Measurements from ENCODE around the gene HACL1. TPM values are rescaled to one million over a fixed set of nuclear protein-coding genes. Genes with fewer than 3 reads are reported as not detected.

Gene HACL1
- 14.4 TPM for total RNA-seq
- long read RNA-seq, transcript HACL1-201 (17 exons, 2,266 nt): major isoform, 39 of 50 reads
- long read RNA-seq, partial matches to known transcripts: 1 of 50 reads
- long read RNA-seq, other reads (novel, unspliced or antisense): 7 of 50 reads

- DNase-seq: peak; percentile 98
- peak; percentile 97 for ATAC-seq (ENCODE audit: poor library complexity)
- intact Hi-C loops (cut with DNase I): no loop called here
Measured at GRCh38 chr3:15601399-15602145, at the start of gene HACL1, which contains the start of gene BTD. TSS of gene HACL1 (minus strand) at chr3:15601569. CDS start at chr3:15601463, 106 bp downstream. TSS of gene BTD (plus strand) at chr3:15601745. CDS start at chr3:15635440, 33,695 bp downstream.

- no peak for ATAC-seq (ENCODE audit: poor library complexity)
- intact Hi-C loops (cut with DNase I): no loop called here
- no peak for DNase-seq
Measured at GRCh38 chr3:15649858-15650257, 48.5 kb upstream of the HACL1 start.

- no peak for DNase-seq
- intact Hi-C loops (cut with DNase I): no loop called here
- ATAC-seq (ENCODE audit: poor library complexity): no peak
Measured at GRCh38 chr3:15649341-15649740, 48.0 kb upstream of the HACL1 start.

- ATAC-seq (ENCODE audit: poor library complexity) (peak; percentile 61), DNase-seq (no peak)
- intact Hi-C loops (cut with DNase I): no loop called here
Measured at GRCh38 chr3:15647611-15648167, 46.3 kb upstream of the HACL1 start.

GRCh38 chr3:15646851-15647511 is 45.6 kb upstream of the HACL1 start:
- ATAC-seq (ENCODE audit: poor library complexity) (peak; percentile 71), DNase-seq (peak; percentile 50)
- intact Hi-C loops (cut with DNase I): no loop called here

GRCh38 chr3:15645740-15646501 is 44.6 kb upstream of the HACL1 start:
- ATAC-seq (ENCODE audit: poor library complexity) (no peak), DNase-seq (no peak)
- intact Hi-C loops (cut with DNase I): no loop called here

- ATAC-seq (ENCODE audit: poor library complexity) (no peak), DNase-seq (no peak)
- intact Hi-C loops (cut with DNase I): no loop called here
Measured at GRCh38 chr3:15645246-15645645, 43.9 kb upstream of the HACL1 start.

GRCh38 chr3:15638891-15639262 is 37.5 kb upstream of the HACL1 start:
- intact Hi-C loops (cut with DNase I): loop anchor here (10.0 kb wide), 1 partner anchor 606 kb away; no protein-coding TSS in a partner anchor
- DNase-seq (no peak), ATAC-seq (ENCODE audit: poor library complexity) (no peak)

GRCh38 chr3:15638193-15638890 is 37.0 kb upstream of the HACL1 start:
- intact Hi-C loops (cut with DNase I): loop anchor here (10.0 kb wide), 1 partner anchor 606 kb away; no protein-coding TSS in a partner anchor
- ATAC-seq (ENCODE audit: poor library complexity): no peak

GRCh38 chr3:15637131-15637951 is 36.0 kb upstream of the HACL1 start:
- DNase-seq: no peak
- intact Hi-C loops (cut with DNase I): loop anchor here (10.0 kb wide), 1 partner anchor 607 kb away; no protein-coding TSS in a partner anchor
- no peak for ATAC-seq (ENCODE audit: poor library complexity)

More at GRCh38 chr3:15638193-15638890, 37.0 kb upstream of the HACL1 start:
- no peak for DNase-seq

- peak; percentile 52 for DNase-seq
- intact Hi-C loops (cut with DNase I): loop anchor here (10.0 kb wide), 1 partner anchor 609 kb away; no protein-coding TSS in a partner anchor
- ATAC-seq (ENCODE audit: poor library complexity): peak; percentile 50
Measured at GRCh38 chr3:15636028-15636709, 34.8 kb upstream of the HACL1 start.

GRCh38 chr3:15635121-15635661 is 33.8 kb upstream of the HACL1 start:
- DNase-seq (no peak), ATAC-seq (ENCODE audit: poor library complexity) (no peak)
- intact Hi-C loops (cut with DNase I): loop anchor here (10.0 kb wide), 1 partner anchor 610 kb away; no protein-coding TSS in a partner anchor

GRCh38 chr3:15634671-15635070 is 33.3 kb upstream of the HACL1 start:
- no peak for DNase-seq
- ATAC-seq (ENCODE audit: poor library complexity): no peak
- intact Hi-C loops (cut with DNase I): loop anchor here (5.0 to 10.0 kb wide), 2 partner anchors 178 to 610 kb away; no protein-coding TSS in a partner anchor

- no peak for ATAC-seq (ENCODE audit: poor library complexity)
- DNase-seq: no peak
- intact Hi-C loops (cut with DNase I): loop anchor here (5.0 to 10.0 kb wide), 2 partner anchors 178 to 611 kb away; no protein-coding TSS in a partner anchor
Measured at GRCh38 chr3:15633766-15634598, 32.6 kb upstream of the HACL1 start.

- DNase-seq: no peak
- ATAC-seq (ENCODE audit: poor library complexity): no peak
- intact Hi-C loops (cut with DNase I): loop anchor here (5.0 to 10.0 kb wide), 2 partner anchors 179 to 612 kb away; no protein-coding TSS in a partner anchor
Measured at GRCh38 chr3:15633159-15633558, 31.8 kb upstream of the HACL1 start.

Data from Right ventricle myocardium superior (tissue), 1 donor.